ENCODE data around the gene PTOV1.
A peak's percentile ranks its signal among the peaks of the same experiment; 100 is the strongest.

- TF ChIP-seq CTCF (IDR thresholded peaks at IDR 0.05) (peak in 3 of 6 experiments; percentile 14 to 26 (median 14)), POLR2A (IDR thresholded peaks at IDR 0.05) (no peak)
Observed at GRCh38 chr19:49809160-49809940, 41.6 kb upstream of the PTOV1 start.
